GM18519 (cell line): ENCODE data around the gene AKAP7.
A peak's percentile ranks its signal among the peaks of the same experiment; 100 is the strongest.

Source experiments
- ATAC-seq: cut with Tn5 transposase; IDR thresholded peaks from one replicate; pipeline ENCODE4 v1.9.1; 2021; ENCODE audit warnings: mild to moderate bottlenecking, moderate library complexity; ENCODE audit not compliant: unreplicated experiment, low FRiP score

The AKAP7 gene

DNA sequence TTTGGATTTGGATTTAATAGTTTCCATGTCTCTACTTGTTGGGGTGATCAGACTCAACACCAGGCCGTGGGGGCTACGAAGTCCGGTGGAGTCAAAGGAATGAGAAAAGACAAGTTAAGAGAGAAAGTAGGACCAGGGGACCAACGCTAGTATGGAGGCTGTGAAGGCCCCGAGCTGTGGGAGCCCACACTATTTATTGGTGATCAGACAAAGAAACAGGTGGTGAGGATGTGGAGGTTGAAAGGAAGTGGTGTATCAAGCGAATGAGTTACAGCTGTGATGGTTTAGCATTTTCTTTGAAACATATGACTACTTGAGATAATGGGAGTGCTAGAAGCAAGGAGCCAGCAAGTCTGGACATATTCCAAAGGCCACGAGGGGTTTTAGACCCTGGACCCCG is 62.4 kb downstream of the AKAP7 start:
- ATAC-seq, result no peak

DNA sequence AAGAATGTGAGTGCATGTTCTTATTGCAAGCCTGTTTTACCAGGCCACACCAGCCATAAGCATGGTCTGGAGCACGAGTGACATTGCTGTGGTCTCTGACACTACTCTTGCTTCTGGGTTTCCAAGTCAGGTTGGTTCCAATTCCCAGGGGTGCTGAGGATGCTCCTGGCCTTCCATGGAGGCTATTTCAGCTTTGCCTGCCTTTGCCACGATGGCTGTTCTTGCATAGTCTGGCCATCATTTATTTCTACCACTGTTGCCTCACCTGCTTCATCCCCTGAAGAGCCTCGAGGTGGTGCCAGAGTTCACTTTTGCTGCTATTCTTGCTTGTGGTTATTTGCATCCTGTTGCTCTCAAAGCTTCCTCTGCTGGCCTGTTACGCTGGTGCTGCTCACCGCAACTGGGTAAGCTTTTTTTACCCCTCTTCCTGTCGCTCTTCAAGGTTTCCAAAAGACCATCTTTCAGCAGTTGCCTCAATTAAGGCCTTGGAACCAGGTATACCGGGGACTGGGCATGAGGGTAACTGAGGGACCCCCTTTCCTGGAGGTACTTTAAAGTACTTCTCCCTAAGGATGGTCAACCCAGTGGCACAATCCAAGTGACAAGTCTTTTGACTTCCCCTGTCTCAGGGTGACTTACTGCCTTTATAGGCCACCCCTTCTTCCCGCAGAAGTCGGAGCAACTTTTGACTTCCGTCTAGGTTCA is 64.5 kb downstream of the AKAP7 start:
- ATAC-seq, result peak; percentile 100

GRCh38 chr6:131205481-131206244 is 70.4 kb downstream of the AKAP7 start:
- no peak for ATAC-seq

DNA sequence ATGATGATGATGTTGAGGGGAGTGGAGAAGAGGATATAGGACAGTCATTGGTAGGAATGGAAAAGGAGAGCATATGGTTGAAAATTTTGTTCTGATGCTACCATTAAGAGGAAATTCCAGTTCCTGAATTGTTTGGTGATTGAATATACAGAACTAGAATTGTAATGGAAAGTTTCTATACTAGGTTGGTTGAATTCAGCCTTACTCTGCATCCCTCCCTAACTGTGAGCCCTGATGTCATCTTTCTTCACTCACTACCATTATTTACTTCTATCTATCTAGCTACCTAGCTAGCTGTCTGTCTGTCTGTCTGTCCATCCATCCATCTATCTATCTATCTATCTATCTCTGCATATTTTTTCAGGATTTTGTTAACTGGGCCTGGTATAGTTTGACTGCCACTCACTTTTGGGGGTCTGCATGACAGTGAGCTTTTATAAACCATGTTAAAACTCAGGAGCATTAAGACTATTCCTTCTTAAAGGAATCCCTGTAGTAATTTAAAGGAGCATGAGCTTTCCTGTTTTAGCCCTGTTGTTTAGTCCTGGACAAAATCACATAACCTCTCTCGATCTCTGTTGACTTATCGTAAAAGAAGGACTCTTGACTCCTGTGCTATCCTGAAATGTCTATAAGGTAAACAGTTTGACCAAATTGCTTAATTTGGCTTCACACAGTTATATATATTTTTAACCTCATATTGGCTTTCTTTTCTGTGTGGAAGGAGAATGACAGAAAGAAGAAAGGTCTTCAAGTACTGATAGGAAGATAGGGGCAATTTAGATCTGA is 71.4 kb downstream of the AKAP7 start:
- ATAC-seq, result no peak

DNA sequence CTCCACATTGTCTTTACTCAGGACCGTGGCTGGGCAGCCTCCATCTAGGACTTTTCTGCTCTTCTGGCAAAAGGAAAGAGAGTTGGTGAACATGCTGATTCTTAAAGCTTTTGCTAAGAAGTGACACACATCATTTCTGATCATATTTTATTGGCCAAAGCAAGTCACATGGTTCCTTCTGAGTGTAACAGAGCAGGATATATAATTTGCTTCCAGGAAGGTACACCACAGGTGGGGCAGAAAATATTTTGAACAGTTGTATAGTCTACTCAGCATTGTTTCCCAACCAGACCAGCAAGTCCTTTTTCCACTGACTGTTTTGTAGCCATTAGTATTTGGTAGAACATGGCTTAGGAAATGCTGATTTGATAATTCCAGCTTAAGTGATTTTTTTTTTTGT is 73.5 kb downstream of the AKAP7 start:
- ATAC-seq, result no peak

DNA sequence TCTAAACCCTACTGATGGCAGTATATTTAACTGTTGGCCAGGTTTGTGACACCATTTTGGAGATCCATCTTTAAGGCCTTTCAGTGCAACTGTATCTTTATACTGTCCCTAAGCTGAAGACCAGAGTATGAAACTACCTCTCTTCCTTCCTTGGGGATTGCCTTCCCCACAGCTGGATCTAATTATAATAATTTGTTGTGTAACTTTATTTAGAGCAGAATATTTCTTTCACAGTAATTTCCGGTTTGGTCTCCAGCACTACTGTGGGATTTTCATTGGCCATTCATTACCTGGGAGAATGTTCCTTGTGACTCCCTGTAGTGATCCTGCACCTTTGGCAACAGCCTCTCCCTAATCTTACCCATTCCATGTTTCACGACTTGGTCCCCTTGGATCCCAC is 75.2 kb downstream of the AKAP7 start:
- ATAC-seq, result no peak

- ATAC-seq, result no peak
Observed at GRCh38 chr6:131212024-131212423, 76.8 kb downstream of the AKAP7 start.

DNA sequence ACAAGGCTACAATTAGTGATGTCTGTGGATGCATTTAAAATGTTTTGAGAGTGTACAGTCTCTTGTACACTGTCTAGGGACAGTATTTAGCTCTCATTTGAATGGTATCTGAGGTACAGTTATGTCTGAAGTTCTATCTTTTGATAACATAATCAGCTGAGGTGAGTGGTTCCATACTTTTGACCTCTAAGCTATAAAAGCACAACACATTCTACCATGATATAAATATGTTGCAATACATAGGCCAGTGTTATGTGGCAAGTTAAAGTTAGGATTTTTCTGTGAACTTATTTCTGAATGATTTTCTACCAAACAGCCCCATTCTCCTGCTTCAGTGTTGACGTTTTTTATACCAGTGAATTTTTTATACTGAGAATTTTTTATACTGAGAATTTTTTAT is 77.6 kb downstream of the AKAP7 start:
- ATAC-seq, result no peak

DNA sequence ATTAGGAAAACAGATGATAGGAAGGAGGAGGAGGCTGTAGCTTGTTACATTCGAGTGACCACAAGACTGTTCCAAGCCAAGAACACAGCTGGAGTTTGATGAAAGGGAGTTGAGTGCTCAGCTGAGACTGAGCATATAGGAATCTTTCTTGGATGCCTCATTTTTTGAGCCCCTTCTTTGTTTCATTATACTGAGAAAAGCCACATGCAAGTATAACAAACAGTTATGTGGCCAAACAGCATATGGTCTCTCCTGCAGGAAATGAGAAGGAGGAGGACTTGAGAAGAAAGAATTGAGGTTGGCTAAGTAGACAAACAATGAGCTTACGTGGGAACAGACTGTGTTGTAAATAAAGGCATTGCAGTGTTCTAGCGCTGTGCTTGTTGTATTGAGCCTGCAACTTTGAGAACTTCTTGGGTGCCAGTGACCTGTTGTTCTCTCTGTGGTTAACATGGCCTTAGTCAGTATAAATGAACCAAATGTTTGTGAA is 78.3 kb downstream of the AKAP7 start:
- ATAC-seq, result no peak

- ATAC-seq, result no peak
Observed at GRCh38 chr6:131215219-131215618, 80.0 kb downstream of the AKAP7 start.

DNA sequence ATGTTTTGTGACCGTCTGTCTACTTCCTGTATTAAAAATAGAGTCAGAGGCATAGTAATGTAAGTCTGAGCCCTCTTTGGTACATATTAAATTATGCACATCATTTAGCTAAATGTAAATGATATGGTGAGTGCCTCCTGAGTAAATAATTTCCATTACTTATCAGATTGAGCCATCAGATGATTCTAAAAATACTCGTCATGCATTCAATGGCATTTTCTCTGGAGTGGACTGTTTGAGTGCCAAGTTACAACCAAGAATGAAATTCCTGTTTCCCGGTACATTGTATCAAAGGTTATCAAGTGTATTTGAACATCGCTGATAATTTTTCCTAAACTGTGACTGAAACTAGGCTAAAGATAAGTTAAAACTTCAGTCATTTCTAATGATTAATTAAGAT is 81.0 kb downstream of the AKAP7 start:
- ATAC-seq, result no peak

DNA sequence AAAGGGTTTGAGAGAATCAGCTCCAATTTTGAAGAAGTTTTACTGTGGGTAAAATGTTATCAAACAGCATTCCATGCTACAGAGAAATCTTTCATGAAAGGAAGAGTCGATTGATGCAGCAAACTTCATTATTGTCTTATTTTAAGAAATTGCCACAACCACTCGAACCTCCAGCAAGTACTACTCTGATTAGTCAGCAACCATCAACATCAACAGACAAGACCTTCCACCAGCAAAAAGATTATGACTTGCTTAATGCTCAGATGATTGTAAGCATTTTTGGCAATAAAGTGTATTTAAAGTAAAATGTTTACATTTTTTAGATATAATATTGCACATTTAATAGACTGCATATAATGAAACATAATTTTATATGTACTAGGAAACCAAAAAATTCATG is 87.5 kb downstream of the AKAP7 start:
- ATAC-seq, result no peak

- no peak for ATAC-seq
Observed at GRCh38 chr6:131223416-131223815, 88.1 kb downstream of the AKAP7 start.

- ATAC-seq, result no peak
Observed at GRCh38 chr6:131225127-131225526, 89.9 kb downstream of the AKAP7 start.

GRCh38 chr6:131225959-131226358 is 90.7 kb downstream of the AKAP7 start:
- no peak for ATAC-seq

DNA sequence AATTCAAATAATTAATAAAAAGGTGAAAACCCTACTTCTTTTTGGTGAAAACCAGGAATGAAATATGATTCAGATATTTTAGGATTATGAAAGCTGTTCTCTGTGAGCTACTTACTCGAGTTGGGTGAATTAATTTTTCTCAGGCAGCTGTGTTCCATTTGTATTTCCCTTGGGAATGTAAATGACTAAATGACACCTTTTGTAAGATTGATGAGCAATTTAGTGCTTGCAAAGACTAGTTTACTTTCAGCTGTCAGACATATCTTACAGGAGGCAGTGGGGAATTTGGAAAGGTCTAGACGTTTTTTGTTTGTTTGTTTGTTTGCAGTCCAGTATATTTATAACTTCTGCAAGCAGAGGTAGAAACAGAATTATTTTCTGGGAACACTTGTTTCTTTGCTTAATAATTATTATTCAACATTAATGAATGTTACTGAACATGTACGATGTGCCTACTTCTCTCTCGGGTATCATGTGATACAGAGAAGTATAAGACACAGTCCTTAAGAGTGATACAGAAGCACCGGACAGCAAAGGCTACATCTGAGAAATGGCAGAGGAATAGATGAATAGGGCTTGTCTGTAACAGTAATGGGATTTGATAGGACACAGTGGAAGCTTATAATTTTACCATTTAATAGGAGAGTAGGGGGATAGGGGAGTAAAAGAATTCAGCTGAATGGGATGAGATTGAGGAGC is 91.3 kb downstream of the AKAP7 start:
- ATAC-seq, result no peak

GRCh38 chr6:131227158-131227543 is 91.9 kb downstream of the AKAP7 start:
- no peak for ATAC-seq

DNA sequence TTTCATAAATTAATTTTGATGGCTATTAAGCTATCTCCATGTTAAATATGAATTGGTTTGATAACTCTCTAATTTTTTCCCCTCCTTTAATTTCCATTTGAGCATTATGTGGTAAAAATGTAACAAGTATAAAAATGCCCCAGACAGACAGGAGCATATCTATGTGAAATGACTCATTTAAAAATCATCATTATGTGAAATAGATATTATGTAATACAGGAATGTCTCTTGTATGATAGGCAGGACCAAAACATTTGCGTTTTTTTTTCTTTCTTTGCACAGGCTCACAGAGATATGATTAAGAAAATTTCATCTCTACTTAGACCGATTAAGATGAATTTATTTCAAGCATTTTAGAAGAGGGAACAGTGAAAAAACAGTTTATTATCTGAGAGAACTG is 95.8 kb downstream of the AKAP7 start:
- ATAC-seq, result no peak

- no peak for ATAC-seq
Observed at GRCh38 chr6:131231891-131232290, 96.6 kb downstream of the AKAP7 start.

- no peak for ATAC-seq
Observed at GRCh38 chr6:131244942-131245341, 109.7 kb downstream of the AKAP7 start.

GRCh38 chr6:131250122-131250521 is 114.9 kb downstream of the AKAP7 start:
- ATAC-seq, result peak; percentile 62
